Endodermal cell (in vitro differentiated cells): ENCODE results near the gene RBM17. TPM values are rescaled to one million over a fixed set of nuclear protein-coding genes. Genes with fewer than 3 reads are reported as not detected.

Experiments used
- DNase-seq: peaks from one replicate; pipeline ENCODE4 v3.0.0-alpha.2; 2017
- H3K27ac ChIP-seq: 2 replicates; pipeline ENCODE4 v1.5.1; 2013; ENCODE audit warnings: mild to moderate bottlenecking, low read depth, low read length, moderate library complexity
- H3K27me3 ChIP-seq: 2 replicates; pipeline ENCODE4 v1.6.1; 2013; ENCODE audit warnings: mild to moderate bottlenecking, low read length, moderate library complexity; ENCODE audit not compliant: insufficient read depth, control insufficient read depth, poor library complexity, severe bottlenecking
- H3K36me3 ChIP-seq: 2 replicates; pipeline ENCODE4 v1.7.0; 2013; ENCODE audit warnings: mild to moderate bottlenecking, low read length, moderate library complexity; ENCODE audit not compliant: control insufficient read depth, insufficient read depth
- H3K4me1 ChIP-seq: one replicate; pipeline ENCODE4 v1.7.0; 2013; ENCODE audit warnings: low read length; ENCODE audit not compliant: control insufficient read depth, insufficient read depth
- H3K4me3 ChIP-seq: 2 replicates; pipeline ENCODE4 v1.5.1; 2013; ENCODE audit warnings: mild to moderate bottlenecking, low read length, moderate library complexity
- H3K9ac ChIP-seq: 2 replicates; pipeline ENCODE4 v1.6.1; 2013; ENCODE audit warnings: mild to moderate bottlenecking, low read length, moderate library complexity; ENCODE audit not compliant: poor library complexity, severe bottlenecking; ENCODE audit errors: extremely low read depth
- H3K9me3 ChIP-seq: 2 replicates; pipeline ENCODE4 v1.6.1; 2013; ENCODE audit warnings: mild to moderate bottlenecking, low read length, moderate library complexity; ENCODE audit not compliant: control insufficient read depth
- H3K27ac Mint-ChIP-seq: 2 replicates; pipeline ENCODE4 v1.8.0; 2020; ENCODE audit warnings: mixed read lengths
- H3K27me3 Mint-ChIP-seq: 2 replicates; pipeline ENCODE4 v1.8.0; 2021; ENCODE audit warnings: mild to moderate bottlenecking, mixed read lengths; ENCODE audit not compliant: insufficient read depth
- H3K36me3 Mint-ChIP-seq: 2 replicates; pipeline ENCODE4 v1.8.0; 2020; ENCODE audit warnings: low read depth, mixed read lengths
- H3K4me1 Mint-ChIP-seq: 2 replicates; pipeline ENCODE4 v1.8.0; 2020; ENCODE audit warnings: mixed read lengths
- H3K4me3 Mint-ChIP-seq: 2 replicates; pipeline ENCODE4 v1.8.0; 2020; ENCODE audit warnings: mild to moderate bottlenecking, moderate library complexity, mixed read lengths
- H3K9me3 Mint-ChIP-seq: 2 replicates; pipeline ENCODE4 v1.8.0; 2020; ENCODE audit warnings: mild to moderate bottlenecking, mixed read lengths
- WGBS, 2 experiments: methylation state at CpG; one replicate each; pipeline versions ENCODE4 v1.1.5 to v1.1.7; 2013; ENCODE audit warnings: missing lambda C conversion rate in 2 of 2, mixed read lengths in 1 of 2; ENCODE audit not compliant: insufficient coverage in 1 of 2, insufficient read length in 1 of 2; 5-methylcytosine and 5-hydroxymethylcytosine counted together
- total RNA-seq, 2 donors: library from RNA; stranded (reverse); fragmentation: NEBNext Ultra II Directional in 1 of 2; extraction: Animal tissue kit (Norgen Biotek cat#: 25700) in 1 of 2; gene quantifications; 2 replicates in 1 of 2; 3 replicates in 1 of 2; pipeline ENCODE4 v1.2.1, GENCODE V29; 2021
- TF ChIP-seq, protein P1 (sequence below): fragments of 200-600 bp; sonication (generic); conservative IDR thresholded peaks from 2 replicates; pipeline ENCODE4 v1.5.0; 2021; ENCODE audit warnings: antibody characterized with exemption, mild to moderate bottlenecking

The RBM17 gene
- total RNA-seq, 2 donors from 2014 or later, result 123 to 139 TPM

DNA sequence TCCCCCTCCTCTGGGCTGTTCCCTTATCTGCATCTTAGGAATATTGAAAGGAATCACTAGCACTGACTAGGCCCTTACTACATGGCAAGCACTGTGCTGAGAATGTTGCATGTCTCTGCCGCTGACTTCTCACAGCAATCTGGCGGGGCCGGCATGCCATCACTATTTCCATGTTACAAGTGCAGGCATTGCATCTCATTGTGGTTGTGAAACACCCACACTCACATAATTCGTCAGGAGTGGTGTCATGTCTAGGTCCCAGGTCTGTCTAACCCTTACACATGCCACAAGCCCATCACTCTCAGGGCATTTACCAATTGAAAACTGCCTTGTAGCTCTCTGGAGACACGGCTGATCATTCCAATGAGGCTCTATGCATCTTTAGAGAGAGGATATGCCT is 18.2 kb upstream of the RBM17 start:
- Mint-ChIP-seq H3K4me1 (no peaks in the 10 kb centered on the region), H3K27me3 (peaks cover 6% of the 10 kb centered on the region), H3K4me3 (no peak overlapping the region), H3K9me3 (no peaks in the 10 kb centered on the region), H3K27ac (no peak overlapping the region), H3K36me3 (no peaks in the 10 kb centered on the region)
- Histone ChIP-seq H3K9me3 (no peaks in the 10 kb centered on the region), H3K9ac (no peak overlapping the region), H3K4me3 (no peak overlapping the region), H3K4me1 (no peaks in the 10 kb centered on the region), H3K27ac (no peak overlapping the region), H3K36me3 (no peaks in the 10 kb centered on the region), H3K27me3 (no peaks in the 10 kb centered on the region)
- TF ChIP-seq, protein P1, sequence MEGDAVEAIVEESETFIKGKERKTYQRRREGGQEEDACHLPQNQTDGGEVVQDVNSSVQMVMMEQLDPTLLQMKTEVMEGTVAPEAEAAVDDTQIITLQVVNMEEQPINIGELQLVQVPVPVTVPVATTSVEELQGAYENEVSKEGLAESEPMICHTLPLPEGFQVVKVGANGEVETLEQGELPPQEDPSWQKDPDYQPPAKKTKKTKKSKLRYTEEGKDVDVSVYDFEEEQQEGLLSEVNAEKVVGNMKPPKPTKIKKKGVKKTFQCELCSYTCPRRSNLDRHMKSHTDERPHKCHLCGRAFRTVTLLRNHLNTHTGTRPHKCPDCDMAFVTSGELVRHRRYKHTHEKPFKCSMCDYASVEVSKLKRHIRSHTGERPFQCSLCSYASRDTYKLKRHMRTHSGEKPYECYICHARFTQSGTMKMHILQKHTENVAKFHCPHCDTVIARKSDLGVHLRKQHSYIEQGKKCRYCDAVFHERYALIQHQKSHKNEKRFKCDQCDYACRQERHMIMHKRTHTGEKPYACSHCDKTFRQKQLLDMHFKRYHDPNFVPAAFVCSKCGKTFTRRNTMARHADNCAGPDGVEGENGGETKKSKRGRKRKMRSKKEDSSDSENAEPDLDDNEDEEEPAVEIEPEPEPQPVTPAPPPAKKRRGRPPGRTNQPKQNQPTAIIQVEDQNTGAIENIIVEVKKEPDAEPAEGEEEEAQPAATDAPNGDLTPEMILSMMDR, result no peak
- DNase-seq, result no peak
- 91 to 100% methylated on average over 4 to 5 of the region's 5 CpGs for WGBS, 2 experiments

DNA sequence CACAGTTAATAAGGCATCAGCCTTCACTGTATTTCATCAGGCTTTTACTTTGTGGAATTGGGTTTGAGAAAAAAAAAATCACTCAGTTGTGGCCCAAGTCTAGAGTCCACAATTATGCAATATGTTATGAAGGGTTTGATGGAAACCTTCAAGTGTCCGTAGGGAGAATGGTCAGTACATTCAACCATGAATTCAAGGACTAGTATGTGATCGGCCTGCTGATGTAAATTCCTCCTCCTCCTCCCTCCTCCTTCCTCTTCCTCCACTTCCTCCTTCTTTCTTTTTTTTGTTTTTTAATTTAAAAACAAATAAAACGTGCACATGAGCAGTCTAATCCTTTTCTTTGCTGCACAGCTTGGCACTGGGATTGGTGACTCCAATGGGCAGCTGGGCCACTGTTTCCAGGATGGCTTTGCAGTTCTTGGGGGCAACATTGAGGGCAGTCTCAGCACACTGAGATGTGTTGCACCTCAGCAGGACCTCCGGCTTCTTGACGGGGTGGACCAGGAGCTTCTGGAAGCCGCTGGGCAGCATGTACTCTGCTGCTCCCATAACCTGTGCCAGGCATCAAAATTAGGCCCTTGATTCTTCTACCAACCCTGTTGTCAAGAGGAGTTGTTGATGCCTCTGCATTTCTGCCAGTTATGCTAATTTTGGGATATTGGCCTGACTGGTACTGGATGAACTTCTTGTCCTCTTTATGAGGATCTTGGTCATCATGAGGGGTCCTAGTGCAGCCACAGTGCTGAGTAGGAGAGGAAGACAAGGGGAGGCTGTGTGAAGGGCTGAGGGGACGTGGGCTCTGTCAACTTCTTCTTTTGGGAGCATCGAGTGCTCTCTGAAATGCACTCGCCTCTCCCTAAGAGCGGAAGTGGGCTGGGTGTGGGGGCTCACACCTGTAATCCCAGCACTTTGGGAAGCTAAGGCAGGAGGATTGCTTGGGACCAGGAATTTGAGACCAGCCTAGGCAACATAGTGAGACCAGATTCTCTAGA is 17.4 kb upstream of the RBM17 start:
- Histone ChIP-seq H3K4me3 (no peak overlapping the region), H3K27ac (no peak overlapping the region), H3K9ac (no peak overlapping the region), H3K27me3 (no peaks in the 10 kb centered on the region), H3K36me3 (no peaks in the 10 kb centered on the region), H3K4me1 (no peaks in the 10 kb centered on the region), H3K9me3 (no peaks in the 10 kb centered on the region)
- no peak overlapping the region for H3K4me3 Mint-ChIP-seq
- no peak overlapping the region for H3K27ac Mint-ChIP-seq
- WGBS, 2 experiments, result 85 to 90% methylated on average over 10 of the region's 10 CpGs
- H3K27me3 Mint-ChIP-seq, result peaks cover 6% of the 10 kb centered on the region
- H3K36me3 Mint-ChIP-seq, result no peaks in the 10 kb centered on the region
- no peak for DNase-seq
- no peaks in the 10 kb centered on the region for H3K4me1 Mint-ChIP-seq
- TF ChIP-seq, protein P1, result no peak
- no peaks in the 10 kb centered on the region for H3K9me3 Mint-ChIP-seq

DNA sequence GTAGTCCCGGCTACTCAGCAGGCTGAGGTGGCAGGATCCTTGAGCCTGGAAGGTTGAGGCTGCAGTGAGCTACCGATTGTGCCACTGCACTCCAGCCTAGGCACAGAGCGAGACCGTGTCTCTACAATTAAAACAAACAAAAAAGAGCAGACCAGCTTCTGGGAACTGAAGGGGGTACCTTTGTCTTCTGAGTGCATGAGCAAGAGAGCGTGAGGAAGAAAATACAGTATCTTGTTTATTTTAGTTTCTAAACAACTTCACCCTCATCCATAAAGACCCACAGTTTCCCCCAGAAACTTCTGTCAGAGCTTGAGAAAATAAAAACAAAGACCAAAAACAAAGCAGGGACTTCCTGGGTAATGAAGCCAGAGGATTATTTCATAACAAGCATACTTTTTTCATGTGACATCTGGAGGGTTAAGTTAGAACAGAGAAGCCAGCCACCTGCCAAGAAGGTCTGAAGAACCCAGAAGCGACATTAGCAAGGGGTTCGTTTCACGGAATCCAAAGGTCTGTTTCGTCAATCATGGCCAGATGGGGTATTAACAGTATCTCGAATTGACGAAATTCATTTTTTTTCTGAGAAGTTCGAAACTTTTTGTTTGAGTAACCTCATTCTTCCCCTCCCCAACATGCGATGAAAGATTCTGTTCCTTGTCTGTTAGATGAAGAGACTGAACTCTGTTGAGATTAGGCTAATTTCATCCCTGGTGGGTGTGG is 16.5 kb upstream of the RBM17 start:
- H3K4me3 ChIP-seq, result no peak overlapping the region
- H3K9me3 Mint-ChIP-seq, result no peaks in the 10 kb centered on the region
- H3K27ac ChIP-seq, result no peak overlapping the region
- WGBS, 2 experiments, result 86 to 93% methylated on average over 8 to 12 of the region's 13 CpGs
- H3K36me3 ChIP-seq, result no peaks in the 10 kb centered on the region
- no peaks in the 10 kb centered on the region for H3K36me3 Mint-ChIP-seq
- H3K9ac ChIP-seq, result no peak overlapping the region
- no peak overlapping the region for H3K4me3 Mint-ChIP-seq
- H3K27ac Mint-ChIP-seq, result no peak overlapping the region
- H3K9me3 ChIP-seq, result no peaks in the 10 kb centered on the region
- H3K4me1 ChIP-seq, result no peaks in the 10 kb centered on the region
- H3K27me3 Mint-ChIP-seq, result peaks cover 6% of the 10 kb centered on the region
- H3K27me3 ChIP-seq, result no peaks in the 10 kb centered on the region
- TF ChIP-seq, protein P1, result no peak
- H3K4me1 Mint-ChIP-seq, result no peaks in the 10 kb centered on the region
- DNase-seq, result no peak
